ENCODE measurements around the gene CKAP5. TPM values are rescaled to one million over a fixed set of nuclear protein-coding genes. Genes with fewer than 3 reads are reported as not detected.
A peak's percentile ranks its signal among the peaks of the same experiment; 100 is the strongest.

Gene CKAP5
- polyA plus RNA-seq, 1 of the 3 experiments (the other 2 are of a cell fraction), result 51.7 TPM

DNA sequence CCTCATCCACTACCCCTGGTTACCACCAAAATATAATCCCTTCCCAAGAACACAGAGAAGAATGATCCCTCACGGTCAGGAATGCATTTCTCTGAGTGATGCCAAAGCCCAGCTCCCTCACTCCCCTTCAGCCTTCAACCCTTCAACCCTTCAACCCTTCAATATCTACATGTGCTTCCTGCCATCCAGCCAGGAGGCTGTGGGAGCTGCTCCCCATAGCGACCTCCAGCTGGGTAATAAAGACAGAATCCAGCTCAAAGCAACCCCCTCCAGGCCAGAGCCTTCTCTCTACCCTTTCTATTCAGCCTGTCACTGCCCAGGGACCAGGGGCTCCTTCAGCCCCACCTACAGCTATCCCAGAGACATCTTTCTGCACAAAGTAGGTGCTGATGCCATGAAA is 148.4 kb downstream of the CKAP5 start:
- Histone ChIP-seq H3F3A (replicated peaks; ENCODE audit: insufficient read depth) (peaks cover 7% of the 10 kb centered on the region), H3K27ac (ENCODE audit: low read depth in 2 of 2, low read length in 1 of 2) (peak overlapping the region in 1 of 2 experiments; percentile 92; a peak in 2 of 4 replicates), H3K4me3 (ENCODE audit: low read depth in 2 of 2, low read length in 1 of 2) (peak overlapping the region in 1 of 2 experiments; percentile 2; a peak in 1 of 4 replicates), H3K9ac (peak overlapping the region; percentile 28; the same call in 1 of the 2 replicates), H3K36me3 (replicated peaks in 1 of 2; ENCODE audit: control insufficient read depth in 1 of 2, insufficient read depth in 2 of 2, low read length in 1 of 2) (peaks cover 33 to 34% of the 10 kb centered on the region in 2 experiments), H3K4me1 (ENCODE audit: control insufficient read depth in 1 of 2, insufficient read depth in 2 of 2, low read depth in 1 of 2, low read length in 1 of 2) (peaks cover 21 to 33% of the 10 kb centered on the region in 2 experiments; a peak in 3 of 4 replicates), H3K4me2 (peak overlapping the region; percentile 52), H3K9me2 (no peaks in the 10 kb centered on the region), H3K79me2 (ENCODE audit: insufficient read depth) (peaks cover 62% of the 10 kb centered on the region), H3K9me3 (no peaks in the 10 kb centered on the region), H2AFZ (ENCODE audit: low read depth) (no peak overlapping the region), H4K20me1 (ENCODE audit: insufficient read depth) (peaks cover 5% of the 10 kb centered on the region; the same call in 1 of the 2 replicates), H3K27me3 (ENCODE audit: insufficient read depth) (no peaks in the 10 kb centered on the region)
- POLR2A ChIA-PET, result no interaction called here
- CTCF ChIA-PET, result interaction anchor here (1.3 kb wide), 1 partner anchor 79 kb away, joined by 7 read pairs; no protein-coding TSS in a partner anchor
- 57% methylated on average over 2 of the region's 2 CpGs for WGBS (ENCODE audit: low lambda C conversion rate)
- TF ChIP-seq, protein P1, sequence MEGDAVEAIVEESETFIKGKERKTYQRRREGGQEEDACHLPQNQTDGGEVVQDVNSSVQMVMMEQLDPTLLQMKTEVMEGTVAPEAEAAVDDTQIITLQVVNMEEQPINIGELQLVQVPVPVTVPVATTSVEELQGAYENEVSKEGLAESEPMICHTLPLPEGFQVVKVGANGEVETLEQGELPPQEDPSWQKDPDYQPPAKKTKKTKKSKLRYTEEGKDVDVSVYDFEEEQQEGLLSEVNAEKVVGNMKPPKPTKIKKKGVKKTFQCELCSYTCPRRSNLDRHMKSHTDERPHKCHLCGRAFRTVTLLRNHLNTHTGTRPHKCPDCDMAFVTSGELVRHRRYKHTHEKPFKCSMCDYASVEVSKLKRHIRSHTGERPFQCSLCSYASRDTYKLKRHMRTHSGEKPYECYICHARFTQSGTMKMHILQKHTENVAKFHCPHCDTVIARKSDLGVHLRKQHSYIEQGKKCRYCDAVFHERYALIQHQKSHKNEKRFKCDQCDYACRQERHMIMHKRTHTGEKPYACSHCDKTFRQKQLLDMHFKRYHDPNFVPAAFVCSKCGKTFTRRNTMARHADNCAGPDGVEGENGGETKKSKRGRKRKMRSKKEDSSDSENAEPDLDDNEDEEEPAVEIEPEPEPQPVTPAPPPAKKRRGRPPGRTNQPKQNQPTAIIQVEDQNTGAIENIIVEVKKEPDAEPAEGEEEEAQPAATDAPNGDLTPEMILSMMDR (IDR thresholded peaks at IDR 0.05), result no peak
- TF ChIP-seq NRF1 (IDR thresholded peaks at IDR 0.05; ENCODE audit: low read depth, low read length) (no peak), GATA2 (CRISPR knock-in tag; IDR thresholded peaks at IDR 0.05) (no peak), MXI1 (IDR thresholded peaks at IDR 0.05; ENCODE audit: low read depth, low read length) (no peak), SMC3 (IDR thresholded peaks at IDR 0.05; ENCODE audit: low read depth, low read length) (no peak), MEF2A (IDR thresholded peaks at IDR 0.05; ENCODE audit: borderline replicate concordance, low read depth) (no peak), YY1 (IDR thresholded peaks at IDR 0.05; ENCODE audit: low read depth) (no peak), TEAD4 (IDR thresholded peaks at IDR 0.05; ENCODE audit: borderline replicate concordance, insufficient read depth) (no peak)
- TF ChIP-seq, protein P2, sequence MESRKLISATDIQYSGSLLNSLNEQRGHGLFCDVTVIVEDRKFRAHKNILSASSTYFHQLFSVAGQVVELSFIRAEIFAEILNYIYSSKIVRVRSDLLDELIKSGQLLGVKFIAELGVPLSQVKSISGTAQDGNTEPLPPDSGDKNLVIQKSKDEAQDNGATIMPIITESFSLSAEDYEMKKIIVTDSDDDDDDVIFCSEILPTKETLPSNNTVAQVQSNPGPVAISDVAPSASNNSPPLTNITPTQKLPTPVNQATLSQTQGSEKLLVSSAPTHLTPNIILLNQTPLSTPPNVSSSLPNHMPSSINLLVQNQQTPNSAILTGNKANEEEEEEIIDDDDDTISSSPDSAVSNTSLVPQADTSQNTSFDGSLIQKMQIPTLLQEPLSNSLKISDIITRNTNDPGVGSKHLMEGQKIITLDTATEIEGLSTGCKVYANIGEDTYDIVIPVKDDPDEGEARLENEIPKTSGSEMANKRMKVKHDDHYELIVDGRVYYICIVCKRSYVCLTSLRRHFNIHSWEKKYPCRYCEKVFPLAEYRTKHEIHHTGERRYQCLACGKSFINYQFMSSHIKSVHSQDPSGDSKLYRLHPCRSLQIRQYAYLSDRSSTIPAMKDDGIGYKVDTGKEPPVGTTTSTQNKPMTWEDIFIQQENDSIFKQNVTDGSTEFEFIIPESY (IDR thresholded peaks at IDR 0.05; ENCODE audit: borderline replicate concordance, low read depth), result no peak
- TF ChIP-seq, protein P3, sequence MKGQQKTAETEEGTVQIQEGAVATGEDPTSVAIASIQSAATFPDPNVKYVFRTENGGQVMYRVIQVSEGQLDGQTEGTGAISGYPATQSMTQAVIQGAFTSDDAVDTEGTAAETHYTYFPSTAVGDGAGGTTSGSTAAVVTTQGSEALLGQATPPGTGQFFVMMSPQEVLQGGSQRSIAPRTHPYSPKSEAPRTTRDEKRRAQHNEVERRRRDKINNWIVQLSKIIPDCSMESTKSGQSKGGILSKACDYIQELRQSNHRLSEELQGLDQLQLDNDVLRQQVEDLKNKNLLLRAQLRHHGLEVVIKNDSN (IDR thresholded peaks at IDR 0.05; ENCODE audit: borderline replicate concordance, low read depth), result no peak
- DNase-seq, result no peak

DNA sequence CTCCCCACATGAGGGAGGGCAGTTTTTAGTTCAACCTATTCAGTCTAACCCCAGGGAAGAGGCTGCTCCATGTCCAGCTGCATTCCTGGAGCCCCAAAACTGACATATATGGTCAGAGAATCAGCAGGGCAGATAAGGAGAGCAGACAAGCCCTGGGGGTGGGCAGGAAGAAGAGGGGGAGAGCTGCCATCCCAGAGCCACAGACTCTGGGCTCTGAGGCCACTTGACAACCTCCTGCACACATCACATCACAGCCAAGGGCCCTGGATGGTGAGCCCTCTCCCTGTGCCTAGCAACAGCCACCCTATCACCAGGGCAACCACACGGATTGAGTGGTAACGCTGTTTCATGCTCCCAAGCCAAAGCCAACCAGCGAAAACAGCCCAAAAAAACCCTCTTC is 148.8 kb downstream of the CKAP5 start:
- no peaks in the 10 kb centered on the region for H3K9me3 ChIP-seq
- no peak overlapping the region for H3K4me2 ChIP-seq
- no peak overlapping the region; a peak in 1 of 4 replicates for H3K4me3 ChIP-seq (ENCODE audit: low read depth in 2 of 2, low read length in 1 of 2)
- 0 out of 2 replicates have a peak overlapping the region, but pooled peaks have one; percentile 28 for H3K9ac ChIP-seq
- H3K79me2 ChIP-seq (ENCODE audit: insufficient read depth), result peaks cover 58% of the 10 kb centered on the region
- H3K36me3 ChIP-seq (replicated peaks in 1 of 2; ENCODE audit: control insufficient read depth in 1 of 2, insufficient read depth in 2 of 2, low read length in 1 of 2), result peaks cover 29 to 31% of the 10 kb centered on the region in 2 experiments
- no peaks in the 10 kb centered on the region for H3K9me2 ChIP-seq
- peak overlapping the region in 1 of 2 experiments; percentile 92; a peak in 2 of 4 replicates for H3K27ac ChIP-seq (ENCODE audit: low read depth in 2 of 2, low read length in 1 of 2)
- peaks cover 5% of the 10 kb centered on the region; the same call in 1 of the 2 replicates for H4K20me1 ChIP-seq (ENCODE audit: insufficient read depth)
- POLR2A ChIA-PET, result interaction anchor here (0.9 kb wide), 1 partner anchor 11 kb away, joined by 3 read pairs; no protein-coding TSS in a partner anchor
- H3F3A ChIP-seq (replicated peaks; ENCODE audit: insufficient read depth), result peaks cover 6% of the 10 kb centered on the region
- CTCF ChIA-PET, result interaction anchor here (1.3 kb wide), 1 partner anchor 79 kb away, joined by 7 read pairs; no protein-coding TSS in a partner anchor
- H2AFZ ChIP-seq (ENCODE audit: low read depth), result no peak overlapping the region
- peak; percentile 77 for DNase-seq
- WGBS (ENCODE audit: low lambda C conversion rate), result 50% methylated on average over 2 of the region's 3 CpGs
- H3K4me1 ChIP-seq (ENCODE audit: control insufficient read depth in 1 of 2, insufficient read depth in 2 of 2, low read depth in 1 of 2, low read length in 1 of 2), result peaks cover 18 to 33% of the 10 kb centered on the region in 2 experiments; a peak in 3 of 4 replicates
- no peaks in the 10 kb centered on the region for H3K27me3 ChIP-seq (ENCODE audit: insufficient read depth)
- TF ChIP-seq NRF1 (IDR thresholded peaks at IDR 0.05; ENCODE audit: low read depth, low read length), result no peak
- TF ChIP-seq TAF1 (IDR thresholded peaks at IDR 0.05; ENCODE audit: borderline replicate concordance, low read depth, low read length), result no peak
- TF ChIP-seq, protein P2 (IDR thresholded peaks at IDR 0.05; ENCODE audit: borderline replicate concordance, low read depth), result no peak
- TF ChIP-seq, protein P4, sequence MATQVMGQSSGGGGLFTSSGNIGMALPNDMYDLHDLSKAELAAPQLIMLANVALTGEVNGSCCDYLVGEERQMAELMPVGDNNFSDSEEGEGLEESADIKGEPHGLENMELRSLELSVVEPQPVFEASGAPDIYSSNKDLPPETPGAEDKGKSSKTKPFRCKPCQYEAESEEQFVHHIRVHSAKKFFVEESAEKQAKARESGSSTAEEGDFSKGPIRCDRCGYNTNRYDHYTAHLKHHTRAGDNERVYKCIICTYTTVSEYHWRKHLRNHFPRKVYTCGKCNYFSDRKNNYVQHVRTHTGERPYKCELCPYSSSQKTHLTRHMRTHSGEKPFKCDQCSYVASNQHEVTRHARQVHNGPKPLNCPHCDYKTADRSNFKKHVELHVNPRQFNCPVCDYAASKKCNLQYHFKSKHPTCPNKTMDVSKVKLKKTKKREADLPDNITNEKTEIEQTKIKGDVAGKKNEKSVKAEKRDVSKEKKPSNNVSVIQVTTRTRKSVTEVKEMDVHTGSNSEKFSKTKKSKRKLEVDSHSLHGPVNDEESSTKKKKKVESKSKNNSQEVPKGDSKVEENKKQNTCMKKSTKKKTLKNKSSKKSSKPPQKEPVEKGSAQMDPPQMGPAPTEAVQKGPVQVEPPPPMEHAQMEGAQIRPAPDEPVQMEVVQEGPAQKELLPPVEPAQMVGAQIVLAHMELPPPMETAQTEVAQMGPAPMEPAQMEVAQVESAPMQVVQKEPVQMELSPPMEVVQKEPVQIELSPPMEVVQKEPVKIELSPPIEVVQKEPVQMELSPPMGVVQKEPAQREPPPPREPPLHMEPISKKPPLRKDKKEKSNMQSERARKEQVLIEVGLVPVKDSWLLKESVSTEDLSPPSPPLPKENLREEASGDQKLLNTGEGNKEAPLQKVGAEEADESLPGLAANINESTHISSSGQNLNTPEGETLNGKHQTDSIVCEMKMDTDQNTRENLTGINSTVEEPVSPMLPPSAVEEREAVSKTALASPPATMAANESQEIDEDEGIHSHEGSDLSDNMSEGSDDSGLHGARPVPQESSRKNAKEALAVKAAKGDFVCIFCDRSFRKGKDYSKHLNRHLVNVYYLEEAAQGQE (IDR thresholded peaks at IDR 0.05; ENCODE audit: low read depth, low read length), result no peak
- no peak for TF ChIP-seq TEAD4 (IDR thresholded peaks at IDR 0.05; ENCODE audit: borderline replicate concordance, insufficient read depth)
- no peak for TF ChIP-seq GABPA (IDR thresholded peaks at IDR 0.05; ENCODE audit: low read depth)
- TF ChIP-seq MXI1 (IDR thresholded peaks at IDR 0.05; ENCODE audit: low read depth, low read length), result peak; percentile 80

Data from SK-N-SH (cell line).